ENCODE measurements around the gene CBL.

Gene CBL

GRCh38 chr11:119318240-119319135, 112.3 kb downstream of the CBL start:
- Histone ChIP-seq H3K36me3 (ENCODE audit: insufficient read depth, insufficient read length, low read length) (peaks cover 16% of the 10 kb centered on the region), H3K9ac (ENCODE audit: insufficient read length, low read depth) (peak overlapping the region; percentile 62), H3K4me3 (ENCODE audit: insufficient read length, low read depth) (peak overlapping the region; percentile 16), H3K4me1 (ENCODE audit: insufficient read depth, insufficient read length) (peaks cover 22% of the 10 kb centered on the region), H3K27me3 (ENCODE audit: insufficient read depth, insufficient read length) (peaks cover 14% of the 10 kb centered on the region), H3K9me3 (ENCODE audit: insufficient read depth, low read length) (no peaks in the 10 kb centered on the region)
- peak; percentile 76 for DNase-seq (ENCODE audit: low read depth, low spot score)
- no peak for TF ChIP-seq SUZ12 (IDR thresholded peaks at IDR 0.05; ENCODE audit: extremely low read depth, insufficient read depth, insufficient read length)
- TF ChIP-seq ZNF274 (IDR thresholded peaks at IDR 0.05; ENCODE audit: low read depth, low read length): no peak
- TF ChIP-seq YY1 (IDR thresholded peaks at IDR 0.05; ENCODE audit: insufficient read depth, insufficient read length): no peak

- peak overlapping the region; percentile 16 for H3K4me3 ChIP-seq (ENCODE audit: insufficient read length, low read depth)
- DNase-seq (ENCODE audit: low read depth, low spot score): no peak
- peak overlapping the region; percentile 62 for H3K9ac ChIP-seq (ENCODE audit: insufficient read length, low read depth)
- peaks cover 14% of the 10 kb centered on the region for H3K27me3 ChIP-seq (ENCODE audit: insufficient read depth, insufficient read length)
- H3K9me3 ChIP-seq (ENCODE audit: insufficient read depth, low read length): no peaks in the 10 kb centered on the region
- peaks cover 22% of the 10 kb centered on the region for H3K4me1 ChIP-seq (ENCODE audit: insufficient read depth, insufficient read length)
- TF ChIP-seq YY1 (IDR thresholded peaks at IDR 0.05; ENCODE audit: insufficient read depth, insufficient read length): no peak
- no peak for TF ChIP-seq SUZ12 (IDR thresholded peaks at IDR 0.05; ENCODE audit: extremely low read depth, insufficient read depth, insufficient read length)
- no peak for TF ChIP-seq ZNF274 (IDR thresholded peaks at IDR 0.05; ENCODE audit: low read depth, low read length)
- H3K36me3 ChIP-seq (ENCODE audit: insufficient read depth, insufficient read length, low read length): peaks cover 8% of the 10 kb centered on the region
Measured at GRCh38 chr11:119319136-119319699, 113.1 kb downstream of the CBL start.

- H3K9ac ChIP-seq (ENCODE audit: insufficient read length, low read depth): peak overlapping the region; percentile 62
- peaks cover 22% of the 10 kb centered on the region for H3K4me1 ChIP-seq (ENCODE audit: insufficient read depth, insufficient read length)
Measured at GRCh38 chr11:119319700-119320239, 113.6 kb downstream of the CBL start.

GRCh38 chr11:119320240-119320775, 114.2 kb downstream of the CBL start:
- Histone ChIP-seq H3K4me3 (ENCODE audit: insufficient read length, low read depth) (peak overlapping the region; percentile 39), H3K9me3 (ENCODE audit: insufficient read depth, low read length) (no peaks in the 10 kb centered on the region), H3K36me3 (ENCODE audit: insufficient read depth, insufficient read length, low read length) (no peaks in the 10 kb centered on the region), H3K4me1 (ENCODE audit: insufficient read depth, insufficient read length) (peaks cover 18% of the 10 kb centered on the region), H3K27me3 (ENCODE audit: insufficient read depth, insufficient read length) (peaks cover 14% of the 10 kb centered on the region), H3K9ac (ENCODE audit: insufficient read length, low read depth) (peak overlapping the region; percentile 75)
- TF ChIP-seq YY1 (IDR thresholded peaks at IDR 0.05; ENCODE audit: insufficient read depth, insufficient read length) (no peak), SUZ12 (IDR thresholded peaks at IDR 0.05; ENCODE audit: extremely low read depth, insufficient read depth, insufficient read length) (no peak), ZNF274 (IDR thresholded peaks at IDR 0.05; ENCODE audit: low read depth, low read length) (no peak)
- DNase-seq (ENCODE audit: low read depth, low spot score): no peak

More at GRCh38 chr11:119319700-119320239, 113.6 kb downstream of the CBL start:
- TF ChIP-seq YY1 (IDR thresholded peaks at IDR 0.05; ENCODE audit: insufficient read depth, insufficient read length): no peak
- TF ChIP-seq ZNF274 (IDR thresholded peaks at IDR 0.05; ENCODE audit: low read depth, low read length): no peak
- TF ChIP-seq SUZ12 (IDR thresholded peaks at IDR 0.05; ENCODE audit: extremely low read depth, insufficient read depth, insufficient read length): no peak
- DNase-seq (ENCODE audit: low read depth, low spot score): no peak
- H3K4me3 ChIP-seq (ENCODE audit: insufficient read length, low read depth): peak overlapping the region; percentile 8
- no peaks in the 10 kb centered on the region for H3K9me3 ChIP-seq (ENCODE audit: insufficient read depth, low read length)
- peaks cover 3% of the 10 kb centered on the region for H3K36me3 ChIP-seq (ENCODE audit: insufficient read depth, insufficient read length, low read length)
- peaks cover 14% of the 10 kb centered on the region for H3K27me3 ChIP-seq (ENCODE audit: insufficient read depth, insufficient read length)

- no peak for TF ChIP-seq YY1 (IDR thresholded peaks at IDR 0.05; ENCODE audit: insufficient read depth, insufficient read length)
- no peak for TF ChIP-seq SUZ12 (IDR thresholded peaks at IDR 0.05; ENCODE audit: extremely low read depth, insufficient read depth, insufficient read length)
- no peak for TF ChIP-seq ZNF274 (IDR thresholded peaks at IDR 0.05; ENCODE audit: low read depth, low read length)
- no peaks in the 10 kb centered on the region for H3K9me3 ChIP-seq (ENCODE audit: insufficient read depth, low read length)
- DNase-seq (ENCODE audit: low read depth, low spot score): no peak
- no peaks in the 10 kb centered on the region for H3K36me3 ChIP-seq (ENCODE audit: insufficient read depth, insufficient read length, low read length)
- peak overlapping the region; percentile 75 for H3K9ac ChIP-seq (ENCODE audit: insufficient read length, low read depth)
- H3K4me3 ChIP-seq (ENCODE audit: insufficient read length, low read depth): peak overlapping the region; percentile 39
- peaks cover 15% of the 10 kb centered on the region for H3K4me1 ChIP-seq (ENCODE audit: insufficient read depth, insufficient read length)
- peaks cover 8% of the 10 kb centered on the region for H3K27me3 ChIP-seq (ENCODE audit: insufficient read depth, insufficient read length)
Measured at GRCh38 chr11:119320776-119321524, 114.8 kb downstream of the CBL start.

- DNase-seq (ENCODE audit: low read depth, low spot score): no peak
- Histone ChIP-seq H3K4me3 (ENCODE audit: insufficient read length, low read depth) (no peak overlapping the region), H3K4me1 (ENCODE audit: insufficient read depth, insufficient read length) (peaks cover 12% of the 10 kb centered on the region), H3K9me3 (ENCODE audit: insufficient read depth, low read length) (no peaks in the 10 kb centered on the region), H3K27me3 (ENCODE audit: insufficient read depth, insufficient read length) (no peaks in the 10 kb centered on the region), H3K36me3 (ENCODE audit: insufficient read depth, insufficient read length, low read length) (no peaks in the 10 kb centered on the region), H3K9ac (ENCODE audit: insufficient read length, low read depth) (peak overlapping the region; percentile 75)
- TF ChIP-seq YY1 (IDR thresholded peaks at IDR 0.05; ENCODE audit: insufficient read depth, insufficient read length): no peak
- TF ChIP-seq ZNF274 (IDR thresholded peaks at IDR 0.05; ENCODE audit: low read depth, low read length): no peak
Measured at GRCh38 chr11:119322360-119322739, 116.2 kb downstream of the CBL start.
